K562 (cell line): Measurements from ENCODE around the gene GAPDH. TPM values are rescaled to one million over a fixed set of nuclear protein-coding genes. Genes with fewer than 3 reads are reported as not detected.
"Not testable (repeated sequence)": the region's sequence is repeated elsewhere in the genome, so short reads cannot be mapped to it uniquely, and the experiment has no call there.

Source experiments
- ATAC-seq: fragments of 200-7000 bp; cut with Tn5 transposase; 3 replicates; pipeline ENCODE4 v1.9.1; 2020; ENCODE audit warnings: moderate library complexity
- BruUV-seq: library from RNA; stranded (reverse); fragments of 400-500 nt; replicated peaks from 2 replicates; lab custom pipeline; 2021; lab: Mats Ljungman, UMichigan
- CTCF ChIA-PET: fragments of 300-600 bp; formaldehyde crosslinking; extraction: SDS; loops from one replicate; lab custom pipeline; 2021; ENCODE audit warnings: low intra/inter-chr PET ratio; lab: Yijun Ruan, JAX
- POLR2A ChIA-PET: fragments of 300-600, 350-650 bp; sonication (Branson Sonifier 250); formaldehyde crosslinking; extraction: SDS; loops from one replicate; lab custom pipeline; 2021; ENCODE audit warnings: antibody characterized with exemption, inconsistent platforms; lab: Yijun Ruan, JAX
- DNase-seq, 4 experiments: peaks; one replicate each; pipeline versions ENCODE4 v3.0.0 to v3.0.0-alpha.2; 2011 to 2018; ENCODE audit warnings: low spot score in 3 of 4, mixed read lengths in 3 of 4; ENCODE audit errors: extremely low read depth in 1 of 4
- FAIRE-seq: peaks from 2 replicates; lab custom pipeline; 2011; peaks lifted over from hg19 to GRCh38; lab: Jason Lieb, UNC
- H2AFZ ChIP-seq: 2 replicates; pipeline ENCODE4 v1.6.0; 2011; ENCODE audit warnings: low read depth, low read length, control low read depth, inconsistent platforms
- H3K27ac ChIP-seq: fragments of 200-600 bp; 3 replicates; pipeline ENCODE4 v1.8.0; 2011; ENCODE audit warnings: low read depth, mild to moderate bottlenecking, control low read depth, inconsistent platforms, low read length, moderate library complexity, mixed read lengths; ENCODE audit errors: extremely low read depth
- H3K27me3 ChIP-seq, 2 experiments: fragments of 300-600 bp in 1 of 2; 2 replicates in 1 of 2; 3 replicates in 1 of 2; pipeline versions ENCODE4 v1.6.0 to v1.8.0; 2011; ENCODE audit warnings: inconsistent platforms in 2 of 2, low read length in 2 of 2, mild to moderate bottlenecking in 1 of 2, mixed read lengths in 1 of 2, moderate library complexity in 1 of 2; ENCODE audit not compliant: control insufficient read depth in 2 of 2, insufficient read depth in 2 of 2
- H3K36me3 ChIP-seq: fragments of 300-600 bp; 3 replicates; pipeline ENCODE4 v1.8.0; 2011; ENCODE audit warnings: mild to moderate bottlenecking, low read length, inconsistent platforms; ENCODE audit not compliant: control insufficient read depth, insufficient read depth
- H3K4me1 ChIP-seq, 2 experiments: fragments of 200-600 bp in 1 of 2; replicated peaks in 1 of 2; 2 replicates in 1 of 2; 3 replicates in 1 of 2; pipeline versions ENCODE4 v1.5.1 to v1.8.0; 2011; ENCODE audit warnings: inconsistent platforms in 2 of 2, low read length in 2 of 2, mild to moderate bottlenecking in 1 of 2, mixed read lengths in 1 of 2, moderate library complexity in 1 of 2; ENCODE audit not compliant: control insufficient read depth in 2 of 2, insufficient read depth in 2 of 2
- H3K4me2 ChIP-seq: 2 replicates; pipeline ENCODE4 v1.6.1; 2011; ENCODE audit warnings: low read length, control low read depth, inconsistent platforms, mixed read lengths; ENCODE audit not compliant: insufficient read depth
- H3K4me3 ChIP-seq: fragments of 200-600 bp; sonication (generic), shearing (Covaris generic); 2 replicates; pipeline ENCODE4 v1.5.1; 2016; ENCODE audit warnings: control low read depth, inconsistent platforms
- H3K79me2 ChIP-seq: fragments of 200-600 bp; 3 replicates; pipeline ENCODE4 v1.8.0; 2011; ENCODE audit warnings: low read length, inconsistent platforms; ENCODE audit not compliant: control insufficient read depth, insufficient read depth
- H3K9ac ChIP-seq, 2 experiments: 2 replicates each; pipeline versions ENCODE4 v1.6.0 to v1.6.1; 2011; ENCODE audit warnings: low read depth in 2 of 2, low read length in 2 of 2, control low read depth in 1 of 2, inconsistent platforms in 1 of 2, mild to moderate bottlenecking in 1 of 2, mixed read lengths in 1 of 2; ENCODE audit not compliant: insufficient read depth in 1 of 2
- H3K9me1 ChIP-seq: one replicate; pipeline ENCODE4 v1.6.0; 2011; ENCODE audit warnings: inconsistent platforms, mild to moderate bottlenecking, low read length, moderate library complexity; ENCODE audit not compliant: control insufficient read depth, insufficient read depth
- H3K9me3 ChIP-seq: replicated peaks from 2 replicates; pipeline ENCODE4 v1.5.1; 2011; ENCODE audit warnings: low read depth, low read length, inconsistent platforms; ENCODE audit not compliant: control insufficient read depth, insufficient read depth
- H4K20me1 ChIP-seq: replicated peaks from 2 replicates; pipeline ENCODE4 v1.6.1; 2011; ENCODE audit warnings: low read length, inconsistent platforms, mixed read lengths; ENCODE audit not compliant: control insufficient read depth, insufficient read depth
- CEBPB ChIP-seq: fragments of 450-650 bp; IDR thresholded peaks from 2 replicates; pipeline ENCODE4 v1.6.1; 2016; ENCODE audit warnings: missing genetic modification characterization, missing compliant biosample characterization
- CREB3 ChIP-seq: fragments of 450-650 bp; conservative IDR thresholded peaks from 2 replicates; pipeline ENCODE4 v1.6.1; 2016; ENCODE audit warnings: missing genetic modification characterization, low read depth, mild to moderate bottlenecking, missing compliant biosample characterization, moderate library complexity
- DPF2 ChIP-seq: fragments of 450-650 bp; IDR thresholded peaks from 2 replicates; pipeline ENCODE4 v1.6.1; 2016
- ESRRB ChIP-seq: fragments of 250-450 bp; sonication (Bioruptor Pico); IDR thresholded peaks from 2 replicates; pipeline ENCODE4 v1.5.0; 2020; ENCODE audit warnings: mild to moderate bottlenecking, moderate library complexity, borderline replicate concordance
- PKNOX1 ChIP-seq: fragments of 450-650 bp; IDR thresholded peaks from 2 replicates; pipeline ENCODE4 v1.6.1; 2016
- ZNF324 ChIP-seq: fragments of 250-450 bp; sonication (Bioruptor Pico); IDR thresholded peaks from 2 replicates; pipeline ENCODE4 v1.4.0; 2020; ENCODE audit warnings: mild to moderate bottlenecking
- WGBS: fragments of 100-300 bp; shearing (Covaris generic); methylation state at CpG from one replicate; pipeline ENCODE4 v1.1.6; 2016; ENCODE audit warnings: low coverage, mixed read lengths; ENCODE audit not compliant: insufficient coverage; ENCODE audit errors: missing lambda C conversion rate; 5-methylcytosine and 5-hydroxymethylcytosine counted together
- in situ Hi-C: fragments of 300-500 bp; cut with MboI; formaldehyde crosslinking; loops from 4 replicates; pipeline ENCODE4 v1.15.0; 2018; ENCODE audit warnings: inconsistent platforms, mixed read lengths
- intact Hi-C: fragments of 100-400 bp; cut with micrococcal nuclease; formaldehyde crosslinking; loops from 2 replicates; pipeline ENCODE4 v1.14.2; 2022
- polyA plus RNA-seq, 8 experiments: library from polyadenylated mRNA; depleted of rRNA in 4 of 8; stranded (reverse) in 5 of 8; unstranded in 3 of 8; fragments of >200 nt; fragmentation: Nextera tagmentation in 2 of 8; fragmentation: Illumina TruSeq in 1 of 8; extraction: Ambion mirVana in 2 of 8; extraction: Trizol in 1 of 8; gene quantifications; 2 replicates each; pipeline versions ENCODE4 v1.2.1 to v1.2.3, GENCODE V29; 2011 to 2014; ENCODE audit warnings: inconsistent platforms in 1 of 8, missing spikeins in 1 of 8
- total RNA-seq, 7 experiments: library from RNA; depleted of rRNA in 6 of 7; stranded (reverse); fragments of >200 nt in 6 of 7; fragmentation: Illumina TruSeq in 2 of 7; extraction: Trizol in 2 of 7; gene quantifications; 2 replicates each; pipeline versions ENCODE4 v1.2.1 to v1.2.3, GENCODE V29; 2011 to 2021; ENCODE audit warnings: low replicate concordance in 1 of 7
- TF ChIP-seq, protein P1 (sequence below), 2 experiments: IDR thresholded peaks; 2 replicates each; pipeline ENCODE4 v1.6.1; 2012; ENCODE audit warnings: improper control_type of control experiment in 2 of 2, low read depth in 2 of 2, low read length in 2 of 2, borderline replicate concordance in 1 of 2

GAPDH gene
- total and polyA plus RNA-seq, 9 of the 15 experiments (the other 6 are each of a cell fraction or from before 2014, with no cell fraction given), result 2,206 to 6,793 (median 4,217) TPM

- TF ChIP-seq, protein P1, sequence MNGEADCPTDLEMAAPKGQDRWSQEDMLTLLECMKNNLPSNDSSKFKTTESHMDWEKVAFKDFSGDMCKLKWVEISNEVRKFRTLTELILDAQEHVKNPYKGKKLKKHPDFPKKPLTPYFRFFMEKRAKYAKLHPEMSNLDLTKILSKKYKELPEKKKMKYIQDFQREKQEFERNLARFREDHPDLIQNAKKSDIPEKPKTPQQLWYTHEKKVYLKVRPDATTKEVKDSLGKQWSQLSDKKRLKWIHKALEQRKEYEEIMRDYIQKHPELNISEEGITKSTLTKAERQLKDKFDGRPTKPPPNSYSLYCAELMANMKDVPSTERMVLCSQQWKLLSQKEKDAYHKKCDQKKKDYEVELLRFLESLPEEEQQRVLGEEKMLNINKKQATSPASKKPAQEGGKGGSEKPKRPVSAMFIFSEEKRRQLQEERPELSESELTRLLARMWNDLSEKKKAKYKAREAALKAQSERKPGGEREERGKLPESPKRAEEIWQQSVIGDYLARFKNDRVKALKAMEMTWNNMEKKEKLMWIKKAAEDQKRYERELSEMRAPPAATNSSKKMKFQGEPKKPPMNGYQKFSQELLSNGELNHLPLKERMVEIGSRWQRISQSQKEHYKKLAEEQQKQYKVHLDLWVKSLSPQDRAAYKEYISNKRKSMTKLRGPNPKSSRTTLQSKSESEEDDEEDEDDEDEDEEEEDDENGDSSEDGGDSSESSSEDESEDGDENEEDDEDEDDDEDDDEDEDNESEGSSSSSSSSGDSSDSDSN (IDR thresholded peaks at IDR 0.05; ENCODE audit: borderline replicate concordance in 1 of 2, low read depth in 2 of 2, low read length in 2 of 2), result no peak
- no peak for TF ChIP-seq ESRRB (CRISPR knock-in tag)
- no peak for TF ChIP-seq DPF2
- peak; percentile 90 for TF ChIP-seq CEBPB (tag)
- TF ChIP-seq ZNF324 (CRISPR knock-in tag), result no peak
- TF ChIP-seq PKNOX1, result peak; percentile 79
- no peak for TF ChIP-seq CREB3 (tag)
Observed at GRCh38 chr12:6494968-6495367, 39.3 kb upstream of the GAPDH start (continued).

- H3K79me2 ChIP-seq, result peaks cover 56% of the 10 kb centered on the region
- DNase-seq, H3K9ac ChIP-seq, H3K27ac ChIP-seq, H3K9me1 ChIP-seq, H3K4me2 ChIP-seq, ATAC-seq, CTCF ChIA-PET, H4K20me1 ChIP-seq, BruUV-seq, intact Hi-C loops, H2AFZ ChIP-seq, in situ Hi-C loops, H3K9me3 ChIP-seq, FAIRE-seq, H3K4me3 ChIP-seq, H3K27me3 ChIP-seq: not testable (repeated sequence)
- WGBS, result 87% methylated on average over 3 of the region's 3 CpGs
- peaks cover 0 to 12% of the 10 kb centered on the region in 2 experiments; a peak in 2 of 5 replicates for H3K4me1 ChIP-seq
- peaks cover 64% of the 10 kb centered on the region; the same call in 2 of the 3 replicates for H3K36me3 ChIP-seq
- POLR2A ChIA-PET, result interaction anchor here (0.6 kb wide), 1 partner anchor 18 kb away, joined by 3 read pairs; no protein-coding TSS in a partner anchor
Observed at GRCh38 chr12:6497291-6497690, 37.0 kb upstream of the GAPDH start.
